PC-9 (cell line): ENCODE measurements around the gene GNAL. TPM values are rescaled to one million over a fixed set of nuclear protein-coding genes. Genes with fewer than 3 reads are reported as not detected.

Experiments used
- BruUV-seq: library from RNA; stranded (reverse); fragments of 400-500 nt; replicated peaks from 2 replicates; lab custom pipeline; 2021; lab: Mats Ljungman, UMichigan
- CTCF ChIA-PET: fragments of 300-600 bp; sonication (Branson Sonifier 250); formaldehyde crosslinking; loops from one replicate; lab custom pipeline; 2022; ENCODE audit warnings: antibody characterized with exemption; lab: Charles Lee
- POLR2A ChIA-PET: fragments of 300-600 bp; sonication (Branson Sonifier 250); formaldehyde crosslinking; loops from one replicate; lab custom pipeline; 2022; ENCODE audit warnings: antibody characterized with exemption; ENCODE audit not compliant: unreplicated experiment; lab: Charles Lee
- DNase-seq, 2 experiments: peaks; one replicate each; pipeline versions ENCODE4 v3.0.0 to v3.0.0-alpha.2; 2015 to 2022; ENCODE audit warnings: mixed read lengths in 1 of 2
- H2AFZ ChIP-seq: fragments of 200-600 bp; sonication (generic); 2 replicates; pipeline ENCODE4 v1.8.1; 2017; ENCODE audit warnings: antibody characterized with exemption
- H3F3A ChIP-seq: fragments of 200-600 bp; sonication (generic); 2 replicates; pipeline ENCODE4 v1.8.1; 2017; ENCODE audit warnings: antibody characterized with exemption, mild to moderate bottlenecking, low read depth; ENCODE audit not compliant: insufficient read depth
- H3K27ac ChIP-seq: fragments of 200-600 bp; sonication (generic); 2 replicates; pipeline ENCODE4 v1.6.1; 2016; ENCODE audit warnings: mixed run types
- H3K27me3 ChIP-seq: fragments of 200-600 bp; sonication (generic); 2 replicates; pipeline ENCODE4 v1.6.1; 2016; ENCODE audit warnings: low read depth, mixed run types; ENCODE audit not compliant: insufficient read depth
- H3K36me3 ChIP-seq: fragments of 200-600 bp; sonication (generic); 2 replicates; pipeline ENCODE4 v1.6.1; 2016; ENCODE audit warnings: low read depth, mixed run types
- H3K4me1 ChIP-seq: fragments of 200-600 bp; sonication (generic); replicated peaks from 2 replicates; pipeline ENCODE4 v1.6.1; 2016; ENCODE audit warnings: mixed run types; ENCODE audit not compliant: insufficient read depth
- H3K4me2 ChIP-seq: fragments of 200-600 bp; sonication (generic); 2 replicates; pipeline ENCODE4 v1.6.1; 2017; ENCODE audit warnings: mixed run types
- H3K4me3 ChIP-seq: fragments of 200-600 bp; sonication (generic); 2 replicates; pipeline ENCODE4 v1.6.1; 2016; ENCODE audit warnings: mixed run types
- H3K79me2 ChIP-seq: fragments of 200-600 bp; sonication (generic); 2 replicates; pipeline ENCODE4 v1.6.1; 2017; ENCODE audit warnings: low read depth, mixed run types
- H3K9me2 ChIP-seq: fragments of 200-600 bp; sonication (generic); 2 replicates; pipeline ENCODE4 v1.8.1; 2017; ENCODE audit warnings: mild to moderate bottlenecking; ENCODE audit not compliant: insufficient read depth
- H3K9me3 ChIP-seq: fragments of 200-600 bp; sonication (generic); 2 replicates; pipeline ENCODE4 v1.8.1; 2016; ENCODE audit warnings: low read depth; ENCODE audit not compliant: insufficient read depth
- H4K20me1 ChIP-seq: fragments of 200-600 bp; sonication (generic); 2 replicates; pipeline ENCODE4 v1.8.1; 2017; ENCODE audit not compliant: insufficient read depth
- EZH2 ChIP-seq: fragments of 200-600 bp; sonication (generic); IDR thresholded peaks from 2 replicates; pipeline ENCODE4 v1.8.0; 2017; ENCODE audit warnings: antibody characterized with exemption, low read depth
- intact Hi-C: fragments of 100-400 bp; cut with micrococcal nuclease; formaldehyde crosslinking; loops from one replicate; pipeline ENCODE4 v1.10.0; 2022; ENCODE audit not compliant: unreplicated experiment
- total RNA-seq: library from RNA; stranded (reverse); gene quantifications from 2 replicates; pipeline ENCODE4 v1.2.3, GENCODE V29; 2021
- TF ChIP-seq, protein P1 (sequence below): fragments of 200-600 bp; sonication (generic); conservative IDR thresholded peaks from 2 replicates; pipeline ENCODE4 v1.6.1; 2017; ENCODE audit warnings: mixed run types, antibody characterized with exemption, mild to moderate bottlenecking, moderate library complexity

GNAL gene
- total RNA-seq, 1 experiment from 2014 or later = 3.3 TPM

DNA sequence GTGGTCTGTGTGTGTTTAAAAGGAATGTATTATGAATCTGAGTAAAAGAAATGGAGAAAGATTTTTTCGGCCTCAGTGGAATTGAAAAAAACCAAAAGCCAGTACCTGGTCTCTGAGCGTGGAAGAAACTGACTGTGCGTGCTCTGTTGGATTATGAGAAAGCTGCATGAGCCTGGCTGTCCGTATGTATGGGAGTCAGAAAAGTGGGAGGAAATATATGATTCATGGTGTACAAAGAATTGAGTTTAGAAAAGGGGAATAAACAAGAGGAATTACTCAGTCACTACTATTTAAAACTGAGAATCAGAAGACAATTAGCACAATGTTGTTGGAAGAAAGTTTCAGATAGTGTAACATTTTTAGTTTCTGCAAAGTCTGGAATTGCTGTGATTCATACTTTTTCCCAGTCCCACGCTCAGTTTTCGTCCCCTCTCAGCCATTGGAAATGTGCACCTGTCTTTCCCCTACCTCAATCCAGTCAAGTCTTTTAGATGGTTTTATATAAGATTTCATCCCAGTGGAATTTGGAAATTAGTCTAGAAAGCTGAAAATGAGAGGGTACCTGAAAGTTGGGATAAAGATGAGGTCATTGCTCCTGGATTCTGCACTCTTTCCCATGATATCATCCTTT is 95.7 kb downstream of the GNAL start:
- ChIA-PET POLR2A (no interaction called here), CTCF (no interaction called here)
- no peaks in the 10 kb centered on the region for H3K9me3 ChIP-seq

DNA sequence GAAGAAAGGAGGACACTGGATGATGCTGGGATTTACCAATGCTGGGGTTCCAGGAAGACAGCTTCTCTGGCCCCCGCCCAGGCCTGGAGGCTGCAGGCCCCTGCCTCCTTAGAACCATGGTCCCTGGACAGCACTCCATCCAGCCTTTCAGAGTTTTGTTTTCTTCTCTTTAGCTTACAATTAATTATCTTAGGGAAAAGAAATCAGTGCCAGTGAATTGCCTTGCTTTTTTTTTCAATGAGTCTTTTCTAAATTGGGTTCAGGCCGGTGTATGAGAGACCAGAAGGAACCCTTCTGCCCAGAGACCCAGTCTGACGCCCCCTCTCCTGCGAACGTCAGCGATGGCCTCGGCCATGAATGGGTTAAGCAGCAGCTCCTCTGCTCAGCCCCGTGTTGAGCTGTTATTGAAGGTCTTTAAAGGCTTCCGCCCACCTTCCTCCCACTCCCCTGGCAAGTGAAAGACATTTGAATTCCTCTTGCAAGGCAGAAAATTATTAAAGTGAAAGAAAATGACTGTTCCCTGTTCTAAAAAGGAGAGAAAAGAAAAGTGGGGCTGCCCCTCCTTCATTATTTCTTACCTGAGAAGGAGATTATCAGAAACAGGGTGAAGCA is 96.5 kb downstream of the GNAL start:
- no peaks in the 10 kb centered on the region for H3K36me3 ChIP-seq
- POLR2A ChIA-PET = no interaction called here
- no peaks in the 10 kb centered on the region for H3K4me1 ChIP-seq
- H3K4me2 ChIP-seq = no peak overlapping the region
- H3K9me3 ChIP-seq = no peaks in the 10 kb centered on the region
- DNase-seq = no peak
- no peaks in the 10 kb centered on the region for H3K27me3 ChIP-seq
- no peaks in the 10 kb centered on the region for H3K79me2 ChIP-seq
- no peak overlapping the region for H3K27ac ChIP-seq
- no peaks in the 10 kb centered on the region; the same call in 1 of the 2 replicates for H3K9me2 ChIP-seq
- H2AFZ ChIP-seq = no peak overlapping the region
- intact Hi-C loops = no loop called here
- H3K4me3 ChIP-seq = no peak overlapping the region
- H4K20me1 ChIP-seq = no peaks in the 10 kb centered on the region
- CTCF ChIA-PET = no interaction called here
- no TSS peak for BruUV-seq
- TF ChIP-seq, protein P1, sequence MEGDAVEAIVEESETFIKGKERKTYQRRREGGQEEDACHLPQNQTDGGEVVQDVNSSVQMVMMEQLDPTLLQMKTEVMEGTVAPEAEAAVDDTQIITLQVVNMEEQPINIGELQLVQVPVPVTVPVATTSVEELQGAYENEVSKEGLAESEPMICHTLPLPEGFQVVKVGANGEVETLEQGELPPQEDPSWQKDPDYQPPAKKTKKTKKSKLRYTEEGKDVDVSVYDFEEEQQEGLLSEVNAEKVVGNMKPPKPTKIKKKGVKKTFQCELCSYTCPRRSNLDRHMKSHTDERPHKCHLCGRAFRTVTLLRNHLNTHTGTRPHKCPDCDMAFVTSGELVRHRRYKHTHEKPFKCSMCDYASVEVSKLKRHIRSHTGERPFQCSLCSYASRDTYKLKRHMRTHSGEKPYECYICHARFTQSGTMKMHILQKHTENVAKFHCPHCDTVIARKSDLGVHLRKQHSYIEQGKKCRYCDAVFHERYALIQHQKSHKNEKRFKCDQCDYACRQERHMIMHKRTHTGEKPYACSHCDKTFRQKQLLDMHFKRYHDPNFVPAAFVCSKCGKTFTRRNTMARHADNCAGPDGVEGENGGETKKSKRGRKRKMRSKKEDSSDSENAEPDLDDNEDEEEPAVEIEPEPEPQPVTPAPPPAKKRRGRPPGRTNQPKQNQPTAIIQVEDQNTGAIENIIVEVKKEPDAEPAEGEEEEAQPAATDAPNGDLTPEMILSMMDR = no peak
- TF ChIP-seq EZH2 = no peak
- no peaks in the 10 kb centered on the region for H3F3A ChIP-seq

More for the DNA sequence above, 95.7 kb downstream of the GNAL start:
- no peak for DNase-seq
- no peak overlapping the region for H2AFZ ChIP-seq
- H3K4me3 ChIP-seq = no peak overlapping the region
- BruUV-seq = no TSS peak
- no peaks in the 10 kb centered on the region for H3K36me3 ChIP-seq
- TF ChIP-seq EZH2 = no peak
- TF ChIP-seq, protein P1 = no peak
- no peaks in the 10 kb centered on the region for H3F3A ChIP-seq
- no peaks in the 10 kb centered on the region for H4K20me1 ChIP-seq
- H3K4me1 ChIP-seq = no peaks in the 10 kb centered on the region
- H3K79me2 ChIP-seq = no peaks in the 10 kb centered on the region
- H3K27ac ChIP-seq = no peak overlapping the region
- intact Hi-C loops = no loop called here
- no peaks in the 10 kb centered on the region; the same call in 1 of the 2 replicates for H3K9me2 ChIP-seq
- H3K4me2 ChIP-seq = no peak overlapping the region
- H3K27me3 ChIP-seq = no peaks in the 10 kb centered on the region

DNA sequence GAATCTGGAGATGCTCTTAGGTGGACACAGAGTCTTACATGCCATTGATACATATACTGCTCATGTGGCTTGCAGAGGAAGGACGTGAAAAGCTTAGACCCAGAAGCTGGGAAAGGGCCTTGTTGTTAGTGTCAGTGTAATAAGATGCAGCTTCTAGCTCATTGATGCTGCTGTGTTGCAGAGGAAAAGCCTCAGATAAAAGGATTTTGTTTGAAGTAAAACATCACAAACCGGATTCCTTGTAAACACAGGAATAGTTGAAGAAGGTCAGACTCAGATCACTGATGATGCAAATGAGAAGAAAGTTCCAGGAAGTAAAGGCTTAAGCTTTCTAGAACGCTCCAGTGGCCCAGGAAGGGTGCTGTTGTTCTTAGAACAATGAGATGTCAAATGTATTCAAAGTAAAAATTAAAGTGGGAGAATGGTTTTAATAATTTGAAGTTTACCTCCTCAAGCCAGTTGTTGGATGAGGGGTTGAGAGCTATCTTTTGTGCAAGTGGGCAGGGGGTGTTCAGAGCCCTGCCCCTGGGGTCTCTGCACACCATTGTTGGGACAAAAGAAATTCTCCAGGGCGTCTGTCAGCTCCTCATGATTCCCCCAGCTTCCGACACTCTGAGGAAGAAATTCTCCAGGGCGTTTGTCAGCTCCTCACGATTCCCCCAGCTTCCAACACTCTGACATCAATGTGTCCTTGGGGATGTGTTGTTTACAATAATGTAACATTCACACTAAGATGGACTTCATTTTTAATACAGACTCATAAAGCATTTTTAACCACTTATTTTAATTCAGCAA is 100.8 kb downstream of the GNAL start:
- no peak for TF ChIP-seq EZH2
- TF ChIP-seq, protein P1 = no peak
- H3K79me2 ChIP-seq = no peaks in the 10 kb centered on the region
- CTCF ChIA-PET = interaction anchor here (1.1 kb wide), 1 partner anchor 57 kb away, joined by 5 read pairs; no protein-coding TSS in a partner anchor
- H2AFZ ChIP-seq = no peak overlapping the region
- H3K27ac ChIP-seq = no peak overlapping the region
- no peaks in the 10 kb centered on the region for H3K9me3 ChIP-seq
- no peaks in the 10 kb centered on the region for H3K27me3 ChIP-seq
- H4K20me1 ChIP-seq = no peaks in the 10 kb centered on the region
- BruUV-seq = no TSS peak
- no peak overlapping the region for H3K4me2 ChIP-seq
- no peaks in the 10 kb centered on the region for H3K4me1 ChIP-seq
- no peaks in the 10 kb centered on the region for H3K36me3 ChIP-seq
- no peaks in the 10 kb centered on the region for H3F3A ChIP-seq
- DNase-seq = no peak
- H3K4me3 ChIP-seq = no peak overlapping the region
- no peaks in the 10 kb centered on the region for H3K9me2 ChIP-seq
- POLR2A ChIA-PET = no interaction called here
- intact Hi-C loops = no loop called here
